HL-60 (cell line): ENCODE measurements around the gene EIF3CL.
"Not testable (repeated sequence)": the region's sequence is repeated elsewhere in the genome, so short reads cannot be mapped to it uniquely, and the experiment has no call there.

Source experiments
- CTCF ChIP-seq: IDR thresholded peaks from one replicate; pipeline ENCODE4 v1.5.1; 2011; ENCODE audit warnings: low read length, control low read depth, inconsistent platforms; ENCODE audit not compliant: insufficient read depth
- POLR2AphosphoS5 ChIP-seq: IDR thresholded peaks from 2 replicates; pipeline ENCODE4 v1.6.1; 2012; ENCODE audit warnings: low read depth
- SPI1 ChIP-seq: IDR thresholded peaks from 2 replicates; pipeline ENCODE4 v1.6.1; 2012; ENCODE audit warnings: low read depth, mild to moderate bottlenecking, borderline replicate concordance

- TF ChIP-seq CTCF, POLR2AphosphoS5, SPI1: not testable (repeated sequence)
These were observed 71.0 kb downstream of the EIF3CL start for GRCh38 chr16:28332632-28333031.
